IMR-90 (cell line): ENCODE measurements around the gene ULK1. TPM values are rescaled to one million over a fixed set of nuclear protein-coding genes. Genes with fewer than 3 reads are reported as not detected.

Experiments
- ATAC-seq: fragments of 200-7000 bp; cut with Tn5 transposase; 2 replicates; pipeline ENCODE4 v1.9.1; 2020; ENCODE audit warnings: low read depth, mild to moderate bottlenecking, moderate library complexity
- BruUV-seq: library from RNA; stranded (reverse); fragments of 400-500 nt; replicated peaks from 2 replicates; lab custom pipeline; 2021; lab: Mats Ljungman, UMichigan
- CTCF ChIA-PET: fragments of 300-600 bp; formaldehyde crosslinking; extraction: SDS; loops from one replicate; lab custom pipeline; 2021; ENCODE audit warnings: antibody characterized with exemption; lab: Yijun Ruan, JAX
- POLR2A ChIA-PET: fragments of 300-600 bp; sonication (Branson Sonifier 250); formaldehyde crosslinking; loops from one replicate; lab custom pipeline; 2022; ENCODE audit warnings: antibody characterized with exemption; ENCODE audit not compliant: unreplicated experiment; lab: Charles Lee
- DNase-seq: peaks from one replicate; pipeline ENCODE4 v3.0.0; 2013
- H2AFZ ChIP-seq: replicated peaks from 2 replicates; pipeline ENCODE3; 2013; ENCODE audit warnings: low read length, mild to moderate bottlenecking; ENCODE audit not compliant: poor library complexity
- H2AK5ac ChIP-seq: 2 replicates; pipeline ENCODE4 v1.6.1; 2013; ENCODE audit warnings: low read depth, low read length, inconsistent platforms
- H2AK9ac ChIP-seq: replicated peaks from 2 replicates; pipeline ENCODE3; 2013; ENCODE audit warnings: mild to moderate bottlenecking, low read depth, low read length, moderate library complexity; ENCODE audit not compliant: poor library complexity
- H2BK120ac ChIP-seq: 2 replicates; pipeline ENCODE4 v1.6.1; 2013; ENCODE audit warnings: low read depth, low read length, inconsistent platforms
- H2BK15ac ChIP-seq: 3 replicates; pipeline ENCODE4 v1.6.1; 2013; ENCODE audit warnings: low read depth, low read length, inconsistent platforms
- H2BK20ac ChIP-seq: 2 replicates; pipeline ENCODE4 v1.6.1; 2013; ENCODE audit warnings: low read depth, mild to moderate bottlenecking, inconsistent platforms, low read length, moderate library complexity
- H2BK5ac ChIP-seq: 2 replicates; pipeline ENCODE4 v1.6.1; 2013; ENCODE audit warnings: mild to moderate bottlenecking, low read depth, low read length, inconsistent platforms; ENCODE audit not compliant: poor library complexity, severe bottlenecking
- H3K14ac ChIP-seq: replicated peaks from 2 replicates; pipeline ENCODE4 v1.6.1; 2013; ENCODE audit warnings: low read depth, low read length, inconsistent platforms
- H3K18ac ChIP-seq: 2 replicates; pipeline ENCODE4 v1.6.1; 2013; ENCODE audit warnings: low read depth, low read length, control low read depth
- H3K23ac ChIP-seq: 2 replicates; pipeline ENCODE4 v1.6.1; 2013; ENCODE audit warnings: low read depth, low read length, inconsistent platforms
- H3K27ac ChIP-seq: 2 replicates; pipeline ENCODE4 v1.5.1; 2013; ENCODE audit warnings: mild to moderate bottlenecking, control low read depth, low read length; ENCODE audit not compliant: insufficient read depth
- H3K27me3 ChIP-seq: 2 replicates; pipeline ENCODE4 v1.6.1; 2013; ENCODE audit warnings: low read length; ENCODE audit not compliant: control insufficient read depth, insufficient read depth
- H3K36me3 ChIP-seq: 2 replicates; pipeline ENCODE4 v1.6.1; 2013; ENCODE audit warnings: low read length, mixed read lengths; ENCODE audit not compliant: control insufficient read depth, insufficient read depth
- H3K4ac ChIP-seq: 2 replicates; pipeline ENCODE4 v1.6.1; 2013; ENCODE audit warnings: low read depth, low read length, inconsistent platforms
- H3K4me1 ChIP-seq: 2 replicates; pipeline ENCODE4 v1.6.1; 2013; ENCODE audit warnings: low read length, mixed read lengths; ENCODE audit not compliant: control insufficient read depth, insufficient read depth
- H3K4me2 ChIP-seq: 2 replicates; pipeline ENCODE4 v1.6.1; 2013; ENCODE audit warnings: low read depth, mild to moderate bottlenecking, control low read depth, low read length, moderate library complexity
- H3K4me3 ChIP-seq: 2 replicates; pipeline ENCODE4 v1.5.1; 2013; ENCODE audit warnings: low read depth, mild to moderate bottlenecking, control low read depth, low read length, moderate library complexity; ENCODE audit not compliant: insufficient read depth
- H3K56ac ChIP-seq: 2 replicates; pipeline ENCODE4 v1.6.1; 2013; ENCODE audit warnings: low read length, inconsistent platforms; ENCODE audit not compliant: insufficient read depth; ENCODE audit errors: extremely low read depth
- H3K79me1 ChIP-seq, 2 experiments: 2 replicates each; pipeline ENCODE4 v1.6.1; 2013; ENCODE audit warnings: low read length in 2 of 2, inconsistent platforms in 1 of 2, low read depth in 1 of 2
- H3K9ac ChIP-seq: 2 replicates; pipeline ENCODE4 v1.6.1; 2013; ENCODE audit warnings: low read depth, low read length, control low read depth
- H3K9me1 ChIP-seq: 2 replicates; pipeline ENCODE4 v1.6.1; 2013; ENCODE audit warnings: low read length, inconsistent platforms; ENCODE audit not compliant: insufficient read depth
- H3K9me3 ChIP-seq: 2 replicates; pipeline ENCODE4 v1.6.1; 2013; ENCODE audit warnings: low read length; ENCODE audit not compliant: control insufficient read depth, insufficient read depth
- H4K20me1 ChIP-seq: 2 replicates; pipeline ENCODE4 v1.6.1; 2013; ENCODE audit warnings: low read length, inconsistent platforms; ENCODE audit not compliant: insufficient read depth
- H4K5ac ChIP-seq: 2 replicates; pipeline ENCODE4 v1.6.1; 2013; ENCODE audit warnings: mild to moderate bottlenecking, low read depth, low read length, control low read depth
- H4K8ac ChIP-seq, 2 experiments: 2 replicates each; pipeline ENCODE4 v1.6.1; 2013; ENCODE audit warnings: low read depth in 2 of 2, low read length in 2 of 2, control low read depth in 1 of 2, inconsistent platforms in 1 of 2
- H4K91ac ChIP-seq: 2 replicates; pipeline ENCODE4 v1.6.1; 2013; ENCODE audit warnings: low read depth, low read length, inconsistent platforms; ENCODE audit not compliant: insufficient read depth
- BHLHE40 ChIP-seq: fragments of 150-350 bp; IDR thresholded peaks from 2 replicates; pipeline ENCODE4 v1.6.1; 2016; ENCODE audit warnings: mild to moderate bottlenecking, low read depth, low read length
- CHD1 ChIP-seq: IDR thresholded peaks from 2 replicates; pipeline ENCODE4 v1.6.1; 2012; ENCODE audit warnings: low read depth, low read length, improper control_type of control experiment
- RAD21 ChIP-seq: IDR thresholded peaks from 2 replicates; pipeline ENCODE4 v1.6.1; 2012; ENCODE audit warnings: low read length, improper control_type of control experiment
- WGBS, 2 experiments: methylation state at CpG; one replicate each; pipeline versions ENCODE4 v1.1.5 to v1.1.7; 2013; ENCODE audit warnings: missing lambda C conversion rate in 2 of 2; ENCODE audit not compliant: insufficient read length in 1 of 2; ENCODE audit errors: extremely low coverage in 2 of 2; 5-methylcytosine and 5-hydroxymethylcytosine counted together
- dilution Hi-C: fragments of 300-500 bp; cut with HindIII; formaldehyde crosslinking; loops from one replicate; pipeline ENCODE4 v1.14.3; 2018; ENCODE audit warnings: low sequenced_read_pairs; ENCODE audit not compliant: unreplicated experiment
- in situ Hi-C: fragments of 300-500 bp; cut with MboI; formaldehyde crosslinking; loops from 3 replicates; pipeline ENCODE4 v1.14.3; 2019; ENCODE audit warnings: low sequenced_read_pairs, inconsistent platforms, mixed read lengths
- intact Hi-C: fragments of 100-400 bp; cut with micrococcal nuclease; formaldehyde crosslinking; loops from 2 replicates; pipeline ENCODE4 v1.10.0; 2022
- polyA plus RNA-seq, 3 experiments: library from polyadenylated mRNA; depleted of rRNA; stranded (reverse); fragments of >200 nt; gene quantifications; 2 replicates each; pipeline ENCODE4 v1.2.3, GENCODE V29; 2012; ENCODE audit warnings: low replicate concordance in 1 of 3
- total RNA-seq: library from RNA; depleted of rRNA; stranded (reverse); fragments of >200 nt; gene quantifications from 2 replicates; pipeline ENCODE4 v1.2.3, GENCODE V29; 2012

ULK1 gene
- total and polyA plus RNA-seq, 2 of the 4 experiments (the other 2 are of a cell fraction), result 1.8 to 19.2 TPM

DNA sequence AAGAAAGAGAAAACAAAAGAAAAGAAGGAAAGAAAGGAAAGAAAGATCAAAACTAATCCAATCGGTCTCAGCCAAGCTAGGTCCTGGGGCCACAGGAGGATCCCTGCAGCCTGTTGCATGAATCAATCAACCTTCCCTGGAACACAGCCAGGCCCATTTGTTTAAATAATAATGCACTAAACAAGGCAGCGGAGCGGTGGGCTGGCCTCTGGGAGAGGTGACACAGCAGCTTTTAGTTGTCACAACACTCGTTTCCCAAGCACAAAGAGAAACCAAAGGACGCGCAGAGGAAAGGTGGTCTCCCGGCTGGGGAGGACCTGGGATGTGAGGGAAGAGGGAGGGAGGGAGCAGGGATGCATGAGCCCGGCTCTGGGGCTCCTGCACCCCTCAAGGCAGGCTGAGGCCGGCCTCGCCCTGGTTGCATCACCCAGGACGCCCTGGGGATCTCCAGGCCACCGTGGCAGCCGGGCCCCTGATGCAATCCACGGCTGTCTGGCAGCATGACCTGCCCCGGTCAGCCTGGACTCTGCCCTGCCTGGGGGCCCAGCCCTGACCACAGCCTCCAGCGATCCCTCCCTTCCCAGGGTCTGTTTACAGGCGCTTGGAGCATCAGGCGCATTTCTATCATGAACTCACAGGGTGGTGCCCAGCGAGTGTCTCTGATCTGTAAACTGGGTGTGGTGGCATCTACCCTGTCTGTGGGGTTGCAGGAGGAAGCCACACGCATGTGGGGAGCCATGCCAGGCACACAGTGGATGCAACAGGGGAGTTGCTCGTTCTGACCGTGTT lies 33.8 kb upstream of the ULK1 start (continued):
- TF ChIP-seq BHLHE40 (no peak), RAD21 (no peak)

DNA sequence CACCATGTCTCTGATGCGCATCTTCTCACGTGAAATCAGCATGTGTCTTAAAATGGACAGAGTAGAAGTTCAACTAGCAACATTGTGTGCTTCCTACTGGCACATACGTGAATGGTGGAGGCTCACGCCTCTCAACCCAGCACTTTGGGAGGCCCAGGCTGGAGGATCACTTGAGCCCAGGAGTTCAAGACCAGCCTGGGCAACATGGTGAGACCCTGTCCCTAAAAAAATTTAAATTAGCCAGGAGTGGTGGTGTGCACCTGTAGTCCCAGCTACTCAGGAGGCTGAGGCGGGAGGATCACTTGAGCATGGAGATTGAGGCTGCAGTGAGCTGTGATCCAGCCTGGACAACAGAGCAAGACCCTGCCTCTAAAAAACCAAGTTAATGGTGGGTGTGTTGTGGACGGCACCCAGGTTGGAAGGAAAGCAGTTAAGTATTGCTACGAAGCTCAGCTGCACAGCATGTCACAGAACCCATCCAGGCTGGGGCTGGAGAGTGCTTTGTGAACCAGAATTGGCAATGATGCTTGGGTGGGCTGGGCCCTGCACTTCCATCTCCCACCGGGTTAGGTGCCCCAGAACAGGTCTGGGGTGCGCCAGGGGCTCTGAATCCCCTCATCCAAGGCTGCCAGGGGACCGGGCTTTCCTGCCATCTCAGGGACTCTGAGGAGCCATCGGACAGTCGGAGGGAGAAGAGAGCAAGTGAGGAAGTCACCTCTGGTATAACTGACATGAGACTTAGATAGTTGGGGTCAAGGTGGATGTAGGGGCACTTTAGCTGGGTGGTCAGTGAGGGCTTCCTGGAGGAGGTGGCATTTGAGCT lies 33.0 kb upstream of the ULK1 start:
- H3K18ac ChIP-seq, result peak overlapping the region; percentile 48
- ChIA-PET POLR2A (no interaction called here), CTCF (no interaction called here)
- peak overlapping the region; percentile 98 for H4K91ac ChIP-seq
- H3K27ac ChIP-seq, result peak overlapping the region; percentile 52; the same call in 1 of the 2 replicates
- in situ Hi-C loops, result no loop called here
- intact Hi-C loops, result no loop called here
- peak overlapping the region; percentile 64; the same call in 1 of the 2 replicates for H3K4me2 ChIP-seq
- H3K9me1 ChIP-seq, result peaks cover 7% of the 10 kb centered on the region
- H2AK9ac ChIP-seq, result peak overlapping the region; percentile 98
- peak overlapping the region; percentile 93 for H2AFZ ChIP-seq
- peak overlapping the region; percentile 99 for H3K14ac ChIP-seq
- H2BK120ac ChIP-seq, result peak overlapping the region; percentile 97
- no peaks in the 10 kb centered on the region for H4K20me1 ChIP-seq
- no peak; the same call in 1 of the 2 replicates for ATAC-seq
- no peaks in the 10 kb centered on the region for H3K9me3 ChIP-seq
- peak overlapping the region; percentile 86; the same call in 2 of the 3 replicates for H2BK15ac ChIP-seq
- peak overlapping the region; percentile 100 for H2BK20ac ChIP-seq
- H3K4me3 ChIP-seq, result no peak overlapping the region
- H4K5ac ChIP-seq, result peak overlapping the region; percentile 53
- dilution Hi-C loops, result no loop called here
- no TSS peak for BruUV-seq
- H3K56ac ChIP-seq, result peak overlapping the region; percentile 61; the same call in 1 of the 2 replicates
- H3K23ac ChIP-seq, result peak overlapping the region; percentile 99
- H3K27me3 ChIP-seq, result peaks cover under 1% of the 10 kb centered on the region; the same call in 1 of the 2 replicates
- H2AK5ac ChIP-seq, result peak overlapping the region; percentile 98
- H3K36me3 ChIP-seq, result no peaks in the 10 kb centered on the region
- DNase-seq, result no peak
- H3K4me1 ChIP-seq, result peaks cover 8% of the 10 kb centered on the region
- TF ChIP-seq CHD1, result no peak
- H4K8ac ChIP-seq, result peak overlapping the region; percentile 37 to 98; a peak in 3 of 4 replicates
- H2BK5ac ChIP-seq, result peak overlapping the region; percentile 39
- no peaks in the 10 kb centered on the region for H3K79me1 ChIP-seq
- H3K4ac ChIP-seq, result peak overlapping the region; percentile 100
- 94% methylated on average over 4 of the region's 12 CpGs; no CpG with 5 or more reads in 1 of the 2 experiments for WGBS, 2 experiments
- H3K9ac ChIP-seq, result no peak overlapping the region; the same call in 1 of the 2 replicates
